HepG2 (cell line): Measurements from ENCODE around the gene RAE1. TPM values are rescaled to one million over a fixed set of nuclear protein-coding genes. Genes with fewer than 3 reads are reported as not detected.

Experiments used
- ATAC-seq: fragments of 200-7000 bp; cut with Tn5 transposase; 3 replicates; pipeline ENCODE4 v1.9.1; 2020; ENCODE audit warnings: mild to moderate bottlenecking, moderate library complexity
- BruUV-seq: library from RNA; stranded (reverse); fragments of 400-500 nt; replicated peaks from 2 replicates; lab custom pipeline; 2021; lab: Mats Ljungman, UMichigan
- CTCF ChIA-PET: fragments of 300-600 bp; formaldehyde crosslinking; extraction: SDS; loops from one replicate; lab custom pipeline; 2021; ENCODE audit warnings: low total read pairs, inconsistent platforms, low intra/inter-chr PET ratio; lab: Yijun Ruan, JAX
- POLR2A ChIA-PET: fragments of 350-600 bp; sonication (Branson Sonifier 250); formaldehyde crosslinking; loops from one replicate; lab custom pipeline; 2020; ENCODE audit warnings: antibody characterized with exemption, inconsistent platforms; lab: Yijun Ruan, JAX
- DNase-seq: peaks from one replicate; pipeline ENCODE4 v3.0.0-alpha.2; 2015; ENCODE audit warnings: low spot score
- FAIRE-seq: peaks from 3 replicates; lab custom pipeline; 2011; peaks lifted over from hg19 to GRCh38; lab: Jason Lieb, UNC
- H2AFZ ChIP-seq: one replicate; pipeline ENCODE4 v1.6.1; 2011; ENCODE audit warnings: low read length, inconsistent platforms
- H3K27ac ChIP-seq: fragments of 300-600 bp; 3 replicates; pipeline ENCODE4 v1.8.0; 2011; ENCODE audit warnings: mixed run types, mild to moderate bottlenecking, mixed read lengths, low read length, inconsistent platforms; ENCODE audit not compliant: insufficient read depth; ENCODE audit errors: extremely low read length
- H3K27me3 ChIP-seq, 2 experiments: fragments of 200-600 bp in 1 of 2; 2 replicates in 1 of 2; 3 replicates in 1 of 2; pipeline versions ENCODE4 v1.6.0 to v1.8.0; 2011; ENCODE audit warnings: low read length in 2 of 2, mild to moderate bottlenecking in 2 of 2, moderate library complexity in 2 of 2, inconsistent platforms in 1 of 2; ENCODE audit not compliant: insufficient read depth in 2 of 2, control insufficient read depth in 1 of 2
- H3K36me3 ChIP-seq, 2 experiments: fragments of 200-600 bp in 1 of 2; replicated peaks in 1 of 2; 2 replicates in 1 of 2; 3 replicates in 1 of 2; pipeline versions ENCODE4 v1.5.1 to v1.8.0; 2011; ENCODE audit warnings: low read length in 2 of 2, inconsistent platforms in 1 of 2; ENCODE audit not compliant: insufficient read depth in 2 of 2, control insufficient read depth in 1 of 2
- H3K4me1 ChIP-seq: 2 replicates; pipeline ENCODE4 v1.5.1; 2012; ENCODE audit warnings: low read length, inconsistent platforms; ENCODE audit not compliant: insufficient read depth
- H3K4me2 ChIP-seq: 2 replicates; pipeline ENCODE4 v1.6.0; 2011; ENCODE audit warnings: low read depth, low read length, inconsistent platforms
- H3K4me3 ChIP-seq, 3 experiments: fragments of 200-600 bp in 1 of 3; sonication (generic), shearing (Covaris generic) in 1 of 3; replicated peaks in 1 of 3; 2 replicates each; pipeline ENCODE4 v1.5.1; 2011 to 2016; ENCODE audit warnings: low read length in 3 of 3, inconsistent platforms in 2 of 3, low read depth in 2 of 3, mild to moderate bottlenecking in 2 of 3, control low read depth in 1 of 3, mixed read lengths in 1 of 3; ENCODE audit not compliant: insufficient read depth in 1 of 3
- H3K79me2 ChIP-seq: one replicate; pipeline ENCODE4 v1.6.1; 2011; ENCODE audit warnings: low read length, inconsistent platforms; ENCODE audit not compliant: insufficient read depth
- H3K9ac ChIP-seq: 2 replicates; pipeline ENCODE4 v1.6.0; 2011; ENCODE audit warnings: mild to moderate bottlenecking, low read depth, low read length, inconsistent platforms; ENCODE audit not compliant: insufficient read depth
- H3K9me3 ChIP-seq: 2 replicates; pipeline ENCODE4 v1.5.1; 2012; ENCODE audit warnings: mild to moderate bottlenecking, low read length
- H4K20me1 ChIP-seq: 2 replicates; pipeline ENCODE4 v1.6.0; 2011; ENCODE audit warnings: inconsistent platforms, mild to moderate bottlenecking, low read length, moderate library complexity; ENCODE audit not compliant: insufficient read depth
- AGO2 ChIP-seq: fragments of 200-400 bp; formaldehyde crosslinking; optimal IDR thresholded peaks from 2 replicates; pipeline ENCODE3; 2017; ENCODE audit warnings: mild to moderate bottlenecking, low read depth, low read length, moderate library complexity
- KDM5B ChIP-seq: sonication (generic); formaldehyde crosslinking; IDR thresholded peaks from 2 replicates; pipeline ENCODE4 v1.4.0; 2020; ENCODE audit warnings: missing genetic modification reagents, mild to moderate bottlenecking, borderline replicate concordance
- TBX3 ChIP-seq: fragments of 450-650 bp; IDR thresholded peaks from 2 replicates; pipeline ENCODE4 v1.6.1; 2017; ENCODE audit warnings: antibody characterized with exemption, mild to moderate bottlenecking, inconsistent platforms, borderline replicate concordance
- TFAP4 ChIP-seq: sonication (generic); IDR thresholded peaks from 2 replicates; pipeline ENCODE4 v1.6.1; 2016; ENCODE audit warnings: low read depth, borderline replicate concordance
- ZBTB34 ChIP-seq: sonication (generic); formaldehyde crosslinking; IDR thresholded peaks from 2 replicates; pipeline ENCODE4 v1.8.0; 2022; ENCODE audit warnings: mild to moderate bottlenecking, missing genetic modification reagents
- ZNF543 ChIP-seq: sonication (generic); formaldehyde crosslinking; IDR thresholded peaks from 2 replicates; pipeline ENCODE4 v1.4.0; 2020; ENCODE audit warnings: mild to moderate bottlenecking, missing genetic modification reagents
- WGBS: methylation state at CpG from one replicate; pipeline ENCODE4 v1.1.6; 2017; ENCODE audit warnings: low lambda C conversion rate; 5-methylcytosine and 5-hydroxymethylcytosine counted together
- in situ Hi-C: cut with HindIII; loops from 2 replicates; pipeline ENCODE4 v1.10.0; 2017; ENCODE audit warnings: low pct_unique_long_range_greater_than_20kb; ENCODE audit not compliant: extremely low pct_ligation_motif_present
- intact Hi-C: fragments of 100-400 bp; cut with micrococcal nuclease; formaldehyde crosslinking; loops from one replicate; pipeline ENCODE4 v1.10.0; 2022; ENCODE audit not compliant: unreplicated experiment
- polyA plus RNA-seq, 8 experiments: library from polyadenylated mRNA; depleted of rRNA in 3 of 8; stranded (reverse) in 7 of 8; unstranded in 1 of 8; fragments of >200 nt; fragmentation: Illumina TruSeq in 4 of 8; extraction: Trizol in 4 of 8; gene quantifications; 2 replicates each; pipeline versions ENCODE4 v1.2.1 to v1.2.3, GENCODE V29; 2011 to 2016; ENCODE audit warnings: low read depth in 4 of 8, missing spikeins in 1 of 8, mixed read lengths in 1 of 8; ENCODE audit not compliant: insufficient read depth in 1 of 8
- total RNA-seq, 5 experiments: library from RNA; depleted of rRNA; stranded (reverse); fragments of >200 nt; fragmentation: Illumina TruSeq; extraction: Trizol; gene quantifications; 2 replicates each; pipeline ENCODE4 v1.2.3, GENCODE V29; 2016; ENCODE audit warnings: low read depth in 1 of 5

Gene RAE1
- total and polyA plus RNA-seq, 2 of the 13 experiments (the other 11 are each of a cell fraction or from before 2014, with no cell fraction given) = 36.1 to 72.9 TPM

GRCh38 chr20:57384953-57385761 is 34.1 kb downstream of the RAE1 start:
- Histone ChIP-seq H3K9me3 (no peaks in the 10 kb centered on the region), H4K20me1 (0 out of 2 replicates have a peak, but pooled peaks cover 4% of the 10 kb centered on the region), H3K4me3 (no peak overlapping the region), H3K27ac (no peak overlapping the region), H2AFZ (no peak overlapping the region), H3K79me2 (no peaks in the 10 kb centered on the region), H3K36me3 (peaks cover 4 to 5% of the 10 kb centered on the region in 2 experiments; a peak in 3 of 5 replicates), H3K4me1 (peaks cover 13% of the 10 kb centered on the region), H3K4me2 (no peak overlapping the region), H3K27me3 (no peaks in the 10 kb centered on the region), H3K9ac (no peak overlapping the region)
- ChIA-PET POLR2A (no interaction called here), CTCF (no interaction called here)
- no peak for FAIRE-seq
- TF ChIP-seq ZNF543 (CRISPR knock-in tag) (no peak), AGO2 (peak; percentile 28), TFAP4 (no peak)
- in situ Hi-C loops = loop anchor here (5.0 to 25.0 kb wide), 3 partner anchors 112 to 827 kb away; no protein-coding TSS in a partner anchor
- intact Hi-C loops = no loop called here
- BruUV-seq = no TSS peak
- 94% methylated on average over 29 of the region's 29 CpGs for WGBS
- DNase-seq = no peak
- ATAC-seq = no peak

GRCh38 chr20:57385940-57386339 is 34.9 kb downstream of the RAE1 start:
- no peak for ATAC-seq
- no peaks in the 10 kb centered on the region for H3K79me2 ChIP-seq
- H3K36me3 ChIP-seq = no peaks in the 10 kb centered on the region; a peak in 2 of 5 replicates
- no TSS peak for BruUV-seq
- TF ChIP-seq KDM5B (peak; percentile 15; the same call in 1 of the 2 replicates), ZBTB34 (CRISPR knock-in tag) (no peak), TBX3 (no peak)
- CTCF ChIA-PET = no interaction called here
- no peak overlapping the region for H3K27ac ChIP-seq
- H4K20me1 ChIP-seq = 0 out of 2 replicates have a peak, but pooled peaks cover 4% of the 10 kb centered on the region
- POLR2A ChIA-PET = no interaction called here
- intact Hi-C loops = no loop called here
- no peak overlapping the region for H3K4me3 ChIP-seq
- no peak for FAIRE-seq
- no peaks in the 10 kb centered on the region for H3K27me3 ChIP-seq
- H3K9ac ChIP-seq = no peak overlapping the region
- no peak for DNase-seq
- H3K4me2 ChIP-seq = no peak overlapping the region
- peaks cover 21% of the 10 kb centered on the region for H3K4me1 ChIP-seq
- in situ Hi-C loops = loop anchor here (10.0 to 25.0 kb wide), 2 partner anchors 199 to 826 kb away; no protein-coding TSS in a partner anchor
- 86% methylated on average over 6 of the region's 6 CpGs for WGBS
- H2AFZ ChIP-seq = no peak overlapping the region
- no peaks in the 10 kb centered on the region for H3K9me3 ChIP-seq
